Measurements from ENCODE around the gene CST9L. TPM values are rescaled to one million over a fixed set of nuclear protein-coding genes. Genes with fewer than 3 reads are reported as not detected.

CST9L gene
- total RNA-seq, 4 donors from 2014 or later, result not detected

DNA sequence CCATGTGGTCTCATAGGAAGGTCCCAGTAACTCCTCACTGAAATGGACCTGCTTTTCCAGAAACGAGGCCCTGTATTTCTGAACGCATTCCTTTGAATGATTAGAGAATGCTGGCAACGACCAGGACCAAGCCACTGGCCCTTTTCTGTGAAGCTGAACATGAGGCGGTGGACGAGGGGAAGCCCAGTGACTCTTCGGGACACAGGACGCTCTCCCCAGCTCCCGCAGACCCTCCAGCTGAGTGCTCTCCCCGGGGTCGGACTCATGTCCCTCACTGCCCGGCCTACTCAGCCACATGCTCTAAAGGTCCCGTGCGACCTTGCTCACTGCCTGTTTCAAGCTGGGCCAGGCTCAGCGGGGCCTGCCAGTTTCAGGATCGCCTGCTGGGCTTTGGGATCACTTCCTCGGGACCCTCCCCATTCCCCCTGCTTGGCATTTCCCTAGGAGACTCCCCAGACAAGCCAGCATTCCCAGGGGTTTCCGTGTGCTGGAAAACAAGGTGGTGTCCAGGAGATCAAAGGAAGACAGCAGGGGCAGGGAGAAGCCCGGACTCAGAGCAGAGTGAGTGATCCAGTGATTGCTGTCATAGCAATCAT, 40.1 kb upstream of the CST9L start:
- DNase-seq (ENCODE audit: low spot score in 2 of 2), result no peak
- peaks cover 7% of the 10 kb centered on the region for H3K4me1 ChIP-seq
- H3K4me3 ChIP-seq, result no peak overlapping the region
- no peaks in the 10 kb centered on the region for H3K27me3 ChIP-seq
- WGBS, result 80% methylated on average over 15 of the region's 18 CpGs
- H3K27ac ChIP-seq, result no peak overlapping the region
- no peak for TF ChIP-seq POLR2AphosphoS5 (IDR thresholded peaks at IDR 0.05)
- TF ChIP-seq, protein P1, sequence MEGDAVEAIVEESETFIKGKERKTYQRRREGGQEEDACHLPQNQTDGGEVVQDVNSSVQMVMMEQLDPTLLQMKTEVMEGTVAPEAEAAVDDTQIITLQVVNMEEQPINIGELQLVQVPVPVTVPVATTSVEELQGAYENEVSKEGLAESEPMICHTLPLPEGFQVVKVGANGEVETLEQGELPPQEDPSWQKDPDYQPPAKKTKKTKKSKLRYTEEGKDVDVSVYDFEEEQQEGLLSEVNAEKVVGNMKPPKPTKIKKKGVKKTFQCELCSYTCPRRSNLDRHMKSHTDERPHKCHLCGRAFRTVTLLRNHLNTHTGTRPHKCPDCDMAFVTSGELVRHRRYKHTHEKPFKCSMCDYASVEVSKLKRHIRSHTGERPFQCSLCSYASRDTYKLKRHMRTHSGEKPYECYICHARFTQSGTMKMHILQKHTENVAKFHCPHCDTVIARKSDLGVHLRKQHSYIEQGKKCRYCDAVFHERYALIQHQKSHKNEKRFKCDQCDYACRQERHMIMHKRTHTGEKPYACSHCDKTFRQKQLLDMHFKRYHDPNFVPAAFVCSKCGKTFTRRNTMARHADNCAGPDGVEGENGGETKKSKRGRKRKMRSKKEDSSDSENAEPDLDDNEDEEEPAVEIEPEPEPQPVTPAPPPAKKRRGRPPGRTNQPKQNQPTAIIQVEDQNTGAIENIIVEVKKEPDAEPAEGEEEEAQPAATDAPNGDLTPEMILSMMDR (IDR thresholded peaks at IDR 0.05), result no peak
- no peak for TF ChIP-seq EP300 (IDR thresholded peaks at IDR 0.05)
- no peaks in the 10 kb centered on the region for H3K9me3 ChIP-seq
- H3K36me3 ChIP-seq, result no peaks in the 10 kb centered on the region

DNA sequence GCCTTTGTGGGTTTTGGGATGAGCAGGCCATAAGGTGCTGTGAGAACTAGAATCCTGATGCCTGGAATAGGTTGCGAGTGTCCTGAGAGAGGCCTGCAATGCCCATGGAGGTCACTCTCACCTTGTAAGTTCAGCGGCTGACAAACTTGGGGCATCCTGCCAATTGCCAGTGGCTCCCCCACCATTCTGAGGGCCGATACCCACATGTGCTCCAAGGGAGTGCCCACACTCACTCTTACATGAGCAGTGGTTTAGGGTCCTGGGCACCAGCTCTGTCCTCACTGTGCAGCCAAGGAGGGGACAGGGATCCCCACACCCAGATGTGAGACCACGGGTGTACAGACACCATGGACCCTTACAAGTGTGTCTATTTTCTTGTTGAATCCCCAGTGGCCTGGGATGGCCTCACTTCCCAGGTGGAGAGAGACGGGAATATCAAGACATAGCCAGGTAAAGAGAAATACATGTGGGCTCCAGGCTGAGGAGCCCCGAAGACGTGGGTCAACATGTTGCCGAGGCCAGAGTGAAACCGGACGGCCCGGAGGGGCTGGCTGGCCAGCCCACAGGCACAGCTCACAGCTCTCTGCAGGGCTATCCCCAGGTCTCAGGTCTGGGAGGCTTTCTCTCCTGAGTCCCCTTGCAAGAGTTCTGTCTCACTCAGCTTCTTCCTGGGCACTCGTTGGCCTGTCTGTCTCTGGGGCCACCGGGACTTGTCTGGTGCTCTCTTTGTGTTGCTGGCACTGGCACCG, 39.4 kb upstream of the CST9L start:
- no peaks in the 10 kb centered on the region for H3K9me3 ChIP-seq
- no peaks in the 10 kb centered on the region for H3K36me3 ChIP-seq
- WGBS, result 96% methylated on average over 11 of the region's 14 CpGs
- H3K27me3 ChIP-seq, result no peaks in the 10 kb centered on the region
- H3K4me1 ChIP-seq, result peaks cover 4% of the 10 kb centered on the region
- TF ChIP-seq, protein P1 (IDR thresholded peaks at IDR 0.05), result no peak
- TF ChIP-seq POLR2AphosphoS5 (IDR thresholded peaks at IDR 0.05) (no peak), EP300 (IDR thresholded peaks at IDR 0.05) (no peak), POLR2A (IDR thresholded peaks at IDR 0.05) (no peak)
- H3K27ac ChIP-seq, result no peak overlapping the region
- H3K4me3 ChIP-seq, result no peak overlapping the region
- DNase-seq (ENCODE audit: low spot score in 2 of 2), result no peak

DNA sequence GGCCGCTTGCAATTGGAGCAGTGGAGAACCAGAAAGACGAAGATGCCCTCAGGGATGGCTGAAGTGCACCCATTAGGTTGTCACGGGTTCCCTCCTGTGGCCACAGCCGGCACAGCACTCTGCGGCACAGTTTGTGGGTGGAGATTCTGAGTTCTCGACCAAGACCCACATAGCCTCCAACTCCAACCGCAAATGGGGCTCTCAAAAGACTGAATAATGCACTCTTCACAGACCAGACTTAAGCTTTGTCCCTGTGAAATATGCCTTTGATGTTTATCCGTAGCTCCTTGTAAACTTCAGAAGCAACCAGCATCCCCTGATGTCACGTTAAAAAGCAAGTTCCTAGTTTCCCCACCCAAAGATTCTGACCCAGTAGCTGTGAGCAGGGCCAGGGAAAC, 38.4 kb upstream of the CST9L start:
- Histone ChIP-seq H3K36me3 (no peaks in the 10 kb centered on the region), H3K27ac (no peak overlapping the region), H3K9me3 (no peaks in the 10 kb centered on the region), H3K4me3 (no peak overlapping the region), H3K27me3 (no peaks in the 10 kb centered on the region), H3K4me1 (peaks cover 4% of the 10 kb centered on the region)
- 10% methylated on average over 9 of the region's 9 CpGs for WGBS
- TF ChIP-seq, protein P1 (IDR thresholded peaks at IDR 0.05), result peak; percentile 76 to 86
- TF ChIP-seq EP300 (IDR thresholded peaks at IDR 0.05), result no peak
- DNase-seq (ENCODE audit: low spot score in 2 of 2), result peak in 1 of 2 donors; percentile 81

DNA sequence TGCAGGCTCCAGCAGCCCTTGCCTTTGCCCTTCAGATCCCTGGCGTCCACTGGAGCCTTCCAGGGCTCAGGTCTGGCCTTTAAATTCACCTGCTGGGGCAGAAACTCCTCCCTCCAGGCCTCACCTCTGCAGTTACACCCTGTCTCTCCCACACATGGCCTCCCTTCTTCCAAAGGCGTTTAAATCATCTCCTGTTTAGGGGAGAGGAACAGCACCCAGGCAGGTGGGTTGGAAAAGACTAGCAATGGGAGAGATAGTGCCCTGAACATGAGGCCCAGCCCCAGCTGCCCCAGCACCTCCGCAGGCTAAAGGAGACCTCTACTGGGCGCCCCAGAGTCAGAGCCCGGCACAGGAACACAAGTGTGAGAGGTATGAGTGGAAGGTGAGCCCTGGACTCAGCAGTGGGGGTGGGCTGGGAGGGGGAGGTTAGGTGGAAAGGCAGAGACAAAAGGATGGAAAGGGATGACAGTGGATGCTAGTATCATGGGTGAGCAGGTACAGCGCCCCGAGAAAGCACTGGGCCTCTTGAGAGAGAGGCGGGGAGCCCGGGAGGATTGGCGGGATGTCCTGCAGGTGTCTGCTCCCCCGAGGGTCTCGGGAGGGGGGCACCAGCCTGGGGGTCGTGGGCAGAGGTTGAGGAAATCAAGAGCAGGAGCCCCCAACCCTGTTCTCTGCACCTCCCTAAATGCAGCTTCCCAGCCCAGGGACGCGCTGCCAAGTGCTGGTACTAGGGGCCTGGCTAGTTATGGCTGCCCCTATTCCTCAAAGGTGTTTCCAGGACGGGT, 37.8 kb upstream of the CST9L start, which contains the start of gene CST9:
Gene CST9, minus strand, starts transcription at position 51 of the 785 bp plus-strand sequence. CDS start 53 bp downstream, outside the sequence.
- TF ChIP-seq, protein P1 (IDR thresholded peaks at IDR 0.05), result no peak
- TF ChIP-seq POLR2AphosphoS5 (IDR thresholded peaks at IDR 0.05) (no peak), EP300 (IDR thresholded peaks at IDR 0.05) (no peak), POLR2A (IDR thresholded peaks at IDR 0.05) (no peak)
- no peak for DNase-seq (ENCODE audit: low spot score in 2 of 2)
- Histone ChIP-seq H3K27me3 (no peaks in the 10 kb centered on the region), H3K9me3 (no peaks in the 10 kb centered on the region), H3K4me3 (no peak within 1 kb of the TSS), H3K27ac (no peak within 1 kb of the TSS), H3K36me3 (no peaks in the 10 kb centered on the region), H3K4me1 (peaks cover 4% of the 10 kb centered on the region)
- 58% methylated on average over 13 of the region's 16 CpGs for WGBS

DNA sequence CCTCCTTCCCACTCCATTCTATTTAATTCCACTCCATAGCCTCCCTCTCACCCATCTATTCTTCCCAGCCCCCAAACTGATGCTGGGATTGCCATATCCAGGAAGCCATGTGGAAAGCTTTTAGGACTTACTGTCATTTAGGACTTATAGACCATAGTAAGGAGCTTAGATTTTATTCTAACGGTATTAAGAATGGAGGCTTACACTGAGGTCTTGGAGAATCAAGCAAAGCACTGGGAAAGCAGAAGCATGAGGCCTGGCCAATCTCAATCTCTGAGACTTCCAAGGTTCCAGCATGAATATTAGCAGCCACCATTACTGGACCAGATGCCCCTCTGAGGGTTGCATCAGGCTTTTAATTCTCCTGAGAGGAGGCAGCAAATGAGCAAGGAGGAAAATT, 36.0 kb upstream of the CST9L start:
- no peak for DNase-seq (ENCODE audit: low spot score in 2 of 2)
- Histone ChIP-seq H3K27ac (no peak overlapping the region), H3K4me1 (peaks cover 4% of the 10 kb centered on the region), H3K9me3 (no peaks in the 10 kb centered on the region), H3K36me3 (no peaks in the 10 kb centered on the region), H3K4me3 (no peak overlapping the region), H3K27me3 (no peaks in the 10 kb centered on the region)
- WGBS, result 85% methylated on average over 1 of the region's 1 CpG
- TF ChIP-seq POLR2A (IDR thresholded peaks at IDR 0.05), result no peak
- TF ChIP-seq POLR2AphosphoS5 (IDR thresholded peaks at IDR 0.05), result no peak
- TF ChIP-seq, protein P1 (IDR thresholded peaks at IDR 0.05), result no peak
- TF ChIP-seq EP300 (IDR thresholded peaks at IDR 0.05), result no peak
